GM18861 (cell line): Measurements from ENCODE around the gene DNAJB2.
A peak's percentile ranks its signal among the peaks of the same experiment; 100 is the strongest.
"Not testable (repeated sequence)": the region's sequence is repeated elsewhere in the genome, so short reads cannot be mapped to it uniquely, and the experiment has no call there.

Experiments used
- ATAC-seq: cut with Tn5 transposase; IDR thresholded peaks from one replicate; pipeline ENCODE4 v1.9.1; 2021; ENCODE audit not compliant: unreplicated experiment

DNAJB2 gene

DNA sequence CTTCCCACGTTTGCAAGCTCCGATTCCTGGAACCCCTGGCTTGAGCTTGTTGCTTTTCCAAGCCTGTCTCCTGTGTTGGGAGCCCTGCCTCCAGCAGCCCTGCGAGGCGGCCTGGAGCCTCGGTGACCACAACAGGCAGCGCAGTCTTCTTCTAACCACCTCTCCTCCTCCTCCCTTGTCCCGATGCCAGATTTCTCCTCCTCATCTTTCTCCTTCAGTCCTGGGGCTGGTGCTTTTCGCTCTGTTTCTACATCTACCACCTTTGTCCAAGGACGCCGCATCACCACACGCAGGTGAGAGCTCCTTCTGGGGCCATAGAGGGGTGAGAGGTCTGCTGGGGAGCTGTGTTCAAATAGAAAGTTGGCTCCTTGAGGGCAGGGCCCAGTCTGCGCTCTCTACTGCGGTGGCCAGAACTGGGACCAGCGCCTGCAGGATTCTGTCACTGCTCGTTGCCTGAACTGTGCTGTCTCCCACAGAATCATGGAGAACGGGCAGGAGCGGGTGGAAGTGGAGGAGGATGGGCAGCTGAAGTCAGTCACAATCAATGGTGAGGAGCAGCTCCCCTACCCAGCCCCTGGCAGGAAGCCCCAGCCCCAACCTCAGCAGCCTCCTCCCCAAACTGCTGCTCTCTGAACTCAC lies 3.9 kb downstream of the DNAJB2 start:
- no peak for ATAC-seq

DNA sequence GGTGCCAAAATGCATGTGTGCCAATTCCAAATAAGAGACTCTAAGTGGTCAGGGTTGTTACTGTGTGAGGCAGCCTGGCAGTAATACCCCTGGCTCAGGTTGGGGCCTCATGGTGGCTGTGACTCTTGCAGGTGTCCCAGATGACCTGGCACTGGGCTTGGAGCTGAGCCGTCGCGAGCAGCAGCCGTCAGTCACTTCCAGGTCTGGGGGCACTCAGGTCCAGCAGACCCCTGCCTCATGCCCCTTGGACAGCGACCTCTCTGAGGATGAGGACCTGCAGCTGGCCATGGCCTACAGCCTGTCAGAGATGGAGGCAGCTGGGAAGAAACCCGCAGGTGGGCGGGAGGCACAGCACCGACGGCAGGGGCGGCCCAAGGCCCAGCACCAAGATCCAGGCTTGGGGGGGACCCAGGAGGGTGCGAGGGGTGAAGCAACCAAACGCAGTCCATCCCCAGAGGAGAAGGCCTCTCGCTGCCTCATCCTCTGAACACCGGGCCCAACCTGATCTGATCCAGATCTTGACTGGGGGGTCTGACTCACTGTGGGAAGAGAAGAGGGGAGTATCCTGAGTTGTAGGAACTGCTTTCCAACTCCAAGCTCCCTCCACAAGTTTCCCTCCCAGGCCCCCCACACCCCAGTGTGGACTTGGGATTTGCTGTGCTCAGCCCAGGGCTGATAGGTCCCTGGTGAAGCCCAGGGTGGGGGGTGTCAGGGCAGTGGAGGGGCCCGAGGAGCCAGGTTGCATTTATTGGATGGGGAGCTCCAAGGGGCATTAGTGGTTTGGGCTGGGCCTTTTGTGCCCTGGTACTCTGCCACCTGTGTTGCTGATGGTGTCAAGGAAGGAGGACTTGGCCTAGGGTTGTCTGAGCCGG lies 5.6 kb downstream of the DNAJB2 start:
- ATAC-seq = no peak

DNA sequence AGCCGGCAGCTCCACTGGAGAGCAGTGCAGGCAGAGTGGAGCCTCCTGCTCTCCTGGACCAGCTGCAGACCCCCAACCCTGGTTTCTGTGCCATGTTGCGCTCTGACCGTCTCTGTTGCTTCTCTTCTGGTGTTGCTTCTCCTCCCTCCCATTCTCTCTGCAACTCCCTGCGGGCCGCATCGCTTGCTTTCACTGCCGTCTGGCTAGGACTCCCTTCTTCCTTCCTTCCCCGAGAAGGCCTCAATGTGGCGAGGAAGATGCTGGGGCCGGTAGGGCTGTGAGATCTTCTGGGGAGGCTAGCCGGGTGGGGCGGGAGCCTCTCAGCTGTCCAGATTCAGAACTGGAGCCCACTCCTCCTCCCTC lies 6.2 kb downstream of the DNAJB2 start:
- no peak for ATAC-seq

DNA sequence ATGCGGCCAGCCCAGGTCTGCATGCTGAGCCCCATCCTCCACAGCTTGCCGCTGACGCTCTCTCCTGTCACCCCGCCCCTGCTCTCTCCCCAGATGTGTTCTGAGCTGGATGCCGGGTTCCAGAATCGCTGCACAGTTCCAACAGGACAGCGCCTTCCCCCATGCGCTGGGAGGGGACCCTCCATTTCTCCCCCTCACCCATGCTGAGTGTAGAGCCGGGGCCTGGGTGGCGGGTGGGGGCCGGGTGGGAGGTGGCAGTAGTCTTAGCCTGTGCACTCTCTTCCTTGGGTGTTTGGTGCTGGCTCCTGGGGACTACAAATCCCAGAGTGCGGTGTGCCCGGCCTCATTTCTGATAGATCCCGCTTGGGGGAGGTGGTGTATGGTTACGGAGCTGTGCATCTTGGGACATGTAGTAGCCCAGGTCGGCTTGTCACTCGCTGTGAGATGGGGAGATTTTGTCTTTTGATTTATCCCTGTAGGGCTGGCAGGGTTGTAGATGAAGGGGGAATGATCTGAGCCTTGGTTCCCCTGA lies 6.8 kb downstream of the DNAJB2 start:
- no peak for ATAC-seq

DNA sequence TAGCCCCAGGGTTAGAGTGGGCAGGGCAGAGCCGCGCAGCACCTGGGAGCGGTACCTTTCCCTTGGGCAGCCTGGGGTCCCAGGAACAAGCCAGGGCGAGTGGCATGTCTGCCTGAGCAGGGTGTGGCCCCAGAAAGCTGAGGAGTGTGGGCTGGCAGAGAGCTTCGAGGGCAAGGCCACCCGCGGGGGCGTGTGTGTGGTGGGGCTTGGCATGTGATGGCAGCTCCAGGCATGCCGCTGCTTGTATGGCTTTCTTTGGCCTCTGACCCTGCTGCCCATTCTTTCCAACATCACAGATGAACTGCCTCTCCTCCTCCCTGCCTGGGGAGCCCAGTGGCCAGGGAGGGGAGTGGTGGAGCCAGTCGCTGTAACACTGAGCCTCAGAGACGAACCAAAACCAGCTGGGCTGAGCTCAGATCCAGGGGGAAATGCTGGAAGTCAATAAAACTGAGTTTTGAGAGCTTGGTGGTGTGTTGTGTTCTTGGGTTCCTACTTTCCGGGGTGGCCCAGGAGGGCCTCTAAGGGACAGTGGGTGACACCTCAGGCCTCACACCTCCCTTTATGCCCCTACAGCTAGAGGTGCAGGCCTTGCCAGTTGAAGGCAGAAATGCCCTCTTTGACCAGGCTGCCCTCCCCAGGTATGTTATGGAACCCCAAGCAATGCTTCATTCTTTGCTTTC lies 7.4 kb downstream of the DNAJB2 start:
- ATAC-seq = no peak

DNA sequence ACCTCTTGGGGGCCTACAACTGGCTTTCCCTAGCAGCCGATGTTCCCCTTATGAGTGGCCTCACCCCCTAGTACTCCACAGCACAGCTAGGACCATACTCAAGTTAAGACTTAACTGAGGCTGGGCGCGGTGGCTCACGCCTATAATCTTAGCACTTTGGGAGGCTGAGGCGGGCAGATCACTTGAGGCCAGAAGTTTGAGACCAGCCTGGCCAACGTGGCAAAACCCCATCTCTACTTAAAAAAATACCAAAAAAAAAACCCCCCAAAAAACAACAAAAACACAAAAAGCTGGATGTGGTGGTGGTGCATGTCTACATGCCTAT lies 7.9 kb downstream of the DNAJB2 start:
- not testable (repeated sequence) for ATAC-seq

DNA sequence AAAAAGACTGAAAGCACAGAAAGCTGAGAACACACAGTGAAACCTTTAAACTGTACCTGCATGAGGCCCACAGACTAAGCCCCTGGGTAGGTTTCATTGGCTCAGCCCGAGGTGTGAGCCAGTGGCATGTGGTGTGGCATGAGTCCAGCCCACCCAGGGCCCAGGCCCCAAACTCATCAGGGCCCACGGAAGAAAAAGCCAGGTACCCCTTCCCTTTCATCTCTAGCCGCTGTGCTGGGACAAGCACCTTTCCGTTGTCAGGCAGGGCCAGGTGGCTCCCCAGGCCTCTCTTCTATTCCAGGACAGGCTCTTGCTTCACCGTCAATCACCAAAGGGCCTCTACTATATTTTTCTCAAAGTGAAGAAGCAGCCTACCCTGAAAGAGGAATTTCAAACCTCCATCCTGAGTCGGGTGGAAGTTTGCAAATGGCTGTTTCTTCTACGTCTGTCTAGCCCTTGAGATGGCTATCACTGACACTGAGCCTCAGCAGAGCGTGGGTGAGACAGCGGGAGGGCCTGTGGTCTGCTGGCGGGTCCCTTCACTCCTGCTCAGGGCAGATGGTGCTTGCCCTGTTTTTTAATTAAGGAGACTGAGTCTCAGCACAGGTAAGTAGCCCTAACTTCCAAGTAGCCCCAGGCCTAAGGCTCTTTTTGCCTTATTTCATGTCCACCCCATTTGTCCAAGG lies 8.6 kb downstream of the DNAJB2 start:
- ATAC-seq = no peak

DNA sequence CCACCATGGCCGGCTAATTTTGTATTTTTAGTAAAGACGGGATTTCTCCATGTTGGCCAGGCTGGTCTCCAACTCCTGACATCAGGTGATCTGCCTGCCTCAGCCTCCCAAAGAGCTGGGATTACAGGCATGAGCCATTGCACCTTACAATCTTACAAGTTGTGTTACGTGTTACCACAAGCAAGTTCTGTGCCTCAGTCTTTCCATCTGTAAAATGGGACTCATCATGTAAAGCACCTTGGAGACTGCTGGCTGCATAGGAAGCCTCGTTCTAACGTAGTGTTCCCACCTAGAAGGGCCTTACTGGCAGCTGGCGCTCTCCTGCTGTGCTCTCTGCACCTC lies 10.0 kb downstream of the DNAJB2 start:
- ATAC-seq = no peak

DNA sequence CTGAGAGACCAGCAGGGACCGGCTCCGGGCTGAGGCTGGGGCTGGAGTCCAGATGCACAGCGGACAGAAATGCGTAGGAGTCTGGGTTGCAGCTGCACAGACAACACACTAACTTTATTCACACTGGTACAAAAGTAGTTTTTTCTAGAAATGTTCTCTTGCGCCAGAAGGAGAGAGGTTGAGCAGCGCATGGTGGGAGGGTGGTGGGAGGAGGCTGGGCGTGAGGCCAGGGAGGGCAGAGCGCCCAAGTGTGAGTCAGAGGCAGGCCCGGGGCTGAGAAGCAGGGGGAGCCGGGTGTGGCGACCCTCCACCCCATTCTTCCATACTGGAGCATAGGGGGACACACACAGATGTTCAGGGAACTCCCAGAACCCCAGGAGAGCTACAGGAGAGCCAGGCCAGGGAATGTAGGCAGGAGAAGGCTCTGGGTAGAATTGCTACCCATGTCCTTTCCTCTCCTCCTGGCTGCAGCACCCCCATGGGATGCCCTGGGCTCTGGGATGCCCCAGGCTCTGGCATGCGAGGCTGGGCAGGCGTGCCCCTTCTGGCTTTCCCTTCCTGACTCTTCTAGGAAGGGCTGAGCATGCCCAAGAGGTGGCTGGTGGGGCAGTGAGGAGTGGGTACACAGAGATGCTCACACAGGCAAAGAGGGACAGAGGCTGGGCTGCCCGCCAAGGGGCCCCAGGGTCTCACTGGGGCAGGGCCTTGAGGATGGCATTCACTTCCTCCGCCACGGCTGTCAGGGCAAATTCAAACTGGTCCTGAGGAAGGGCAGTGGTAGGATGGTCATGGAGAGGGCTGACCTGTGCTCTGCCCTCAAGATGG lies 10.6 kb downstream of the DNAJB2 start:
- ATAC-seq = no peak

DNA sequence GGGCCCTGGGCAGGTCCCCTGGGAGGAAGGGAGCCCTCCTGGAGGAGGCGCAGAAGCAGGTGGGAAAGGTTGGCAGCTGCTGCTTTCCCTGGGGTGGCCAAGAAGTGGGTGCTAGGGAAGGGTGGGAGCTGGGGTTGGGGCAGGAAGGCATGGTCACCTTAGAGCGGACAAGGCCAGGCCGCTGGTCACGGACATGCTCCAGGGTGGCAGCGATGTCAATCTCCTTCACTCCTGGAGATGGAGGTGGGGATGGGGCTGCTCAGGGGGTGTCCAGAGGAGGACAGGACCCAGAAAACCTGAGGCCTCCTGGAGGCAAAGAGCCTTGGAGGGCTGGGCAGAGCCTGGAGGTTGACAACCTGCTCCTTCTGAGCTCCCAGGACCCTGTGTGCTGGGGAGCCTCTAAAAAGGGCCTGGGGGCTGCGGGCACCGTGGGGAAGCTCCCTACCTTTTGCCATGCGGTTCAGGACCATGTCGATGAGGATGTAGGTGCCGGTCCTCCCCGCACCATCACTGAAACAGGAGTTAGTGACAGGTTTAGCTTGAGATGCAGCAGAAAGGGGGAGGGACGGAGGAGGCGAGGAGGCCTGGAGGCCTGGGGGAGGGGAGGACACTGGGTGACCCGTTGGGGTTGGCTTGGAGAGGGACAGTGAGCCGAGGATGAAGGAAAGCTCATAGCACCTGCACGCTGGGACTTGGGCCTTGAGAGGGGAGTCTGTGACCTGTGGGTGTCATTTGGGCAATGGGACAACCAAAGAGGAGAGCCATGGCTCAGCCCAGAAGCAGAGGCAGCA lies 11.4 kb downstream of the DNAJB2 start:
- ATAC-seq = no peak

DNA sequence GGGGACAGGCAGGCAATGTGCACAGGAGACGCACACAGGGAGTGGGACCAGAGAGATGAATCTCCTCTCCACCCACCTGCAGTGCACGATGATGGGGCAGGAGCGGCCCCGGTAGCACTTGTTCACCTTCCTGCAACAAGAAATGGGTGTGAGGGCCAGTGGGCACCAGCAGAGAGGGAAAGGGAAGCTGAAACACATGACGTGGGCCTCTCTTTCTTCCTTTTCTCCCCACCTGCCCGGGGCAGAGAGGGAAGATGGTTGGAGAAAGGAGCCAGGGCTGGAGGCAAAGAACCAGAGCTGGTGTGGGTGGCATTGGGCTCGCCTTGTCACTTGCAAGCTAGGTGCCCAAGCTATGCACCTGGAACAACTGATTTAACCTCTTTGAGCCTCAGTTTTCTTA lies 12.2 kb downstream of the DNAJB2 start:
- no peak for ATAC-seq

DNA sequence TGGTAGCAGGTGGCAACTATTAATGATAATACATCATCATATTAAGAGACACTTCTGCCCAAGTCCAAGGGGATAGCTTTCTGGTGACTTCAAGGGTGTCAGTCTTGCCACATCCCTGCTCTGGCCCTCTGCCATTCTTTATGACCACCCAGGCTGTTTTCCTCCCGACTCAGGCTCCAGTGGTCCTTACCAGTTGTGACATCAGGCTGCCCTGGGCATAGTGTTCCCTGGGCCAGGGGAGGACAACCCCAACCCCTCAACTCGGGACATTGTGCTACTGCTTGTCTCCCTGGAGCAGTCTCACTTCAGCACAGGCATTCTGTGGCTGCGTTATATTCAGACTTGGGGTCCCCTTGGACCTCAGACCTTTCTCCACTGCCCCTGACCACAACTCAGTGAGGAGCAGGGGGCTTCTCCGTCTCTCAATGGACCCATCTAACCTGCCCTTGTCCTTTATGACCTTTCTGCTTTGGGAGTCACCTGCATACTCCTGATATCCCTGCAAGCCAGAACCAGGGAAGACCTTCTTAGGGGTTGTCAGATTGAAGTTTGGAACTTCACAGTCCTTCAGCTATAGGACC lies 12.8 kb downstream of the DNAJB2 start:
- ATAC-seq = no peak

DNA sequence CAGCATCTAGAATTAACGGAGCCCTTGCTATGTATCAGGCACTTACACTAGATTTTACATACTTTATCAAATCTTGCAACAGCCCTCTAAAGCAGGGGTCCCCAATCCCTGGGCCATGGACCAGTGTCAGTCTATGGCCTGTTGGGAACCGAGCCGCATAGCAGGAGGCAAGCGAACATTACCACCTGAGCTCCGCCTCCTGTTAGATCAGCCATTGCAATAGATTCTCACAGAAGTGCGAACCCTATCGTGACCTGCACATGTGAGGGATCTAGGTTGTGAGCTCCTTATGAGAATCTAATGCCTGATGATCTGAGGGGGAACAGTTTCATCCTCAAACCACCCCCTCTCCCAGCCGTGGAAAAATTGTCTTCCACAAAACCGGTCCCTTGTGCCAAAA lies 13.4 kb downstream of the DNAJB2 start:
- ATAC-seq = no peak

DNA sequence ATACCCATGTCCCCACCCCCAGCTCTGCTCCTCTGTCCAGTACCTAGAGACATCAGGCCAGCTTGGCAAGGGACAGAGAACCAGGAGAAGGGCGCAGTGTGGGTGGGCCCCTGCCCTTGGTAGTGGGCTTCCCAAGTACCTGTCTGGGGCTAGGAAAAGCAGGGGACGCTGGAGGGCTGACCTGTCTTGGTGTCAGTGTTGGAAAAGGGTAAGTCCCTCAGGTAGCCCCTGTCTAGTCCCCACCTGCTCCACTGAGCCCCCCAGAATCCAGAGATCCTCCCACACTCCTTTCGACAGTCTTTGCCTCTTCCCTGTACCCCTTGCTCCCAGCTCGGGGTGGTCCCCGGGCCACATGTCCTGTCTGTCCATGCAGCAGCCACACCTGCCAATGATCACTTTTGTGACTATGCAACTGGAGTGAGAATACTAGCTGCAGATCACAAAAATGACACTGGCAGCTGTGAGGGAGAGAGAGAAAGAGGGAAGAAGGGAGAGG lies 14.6 kb downstream of the DNAJB2 start:
- ATAC-seq = no peak

DNA sequence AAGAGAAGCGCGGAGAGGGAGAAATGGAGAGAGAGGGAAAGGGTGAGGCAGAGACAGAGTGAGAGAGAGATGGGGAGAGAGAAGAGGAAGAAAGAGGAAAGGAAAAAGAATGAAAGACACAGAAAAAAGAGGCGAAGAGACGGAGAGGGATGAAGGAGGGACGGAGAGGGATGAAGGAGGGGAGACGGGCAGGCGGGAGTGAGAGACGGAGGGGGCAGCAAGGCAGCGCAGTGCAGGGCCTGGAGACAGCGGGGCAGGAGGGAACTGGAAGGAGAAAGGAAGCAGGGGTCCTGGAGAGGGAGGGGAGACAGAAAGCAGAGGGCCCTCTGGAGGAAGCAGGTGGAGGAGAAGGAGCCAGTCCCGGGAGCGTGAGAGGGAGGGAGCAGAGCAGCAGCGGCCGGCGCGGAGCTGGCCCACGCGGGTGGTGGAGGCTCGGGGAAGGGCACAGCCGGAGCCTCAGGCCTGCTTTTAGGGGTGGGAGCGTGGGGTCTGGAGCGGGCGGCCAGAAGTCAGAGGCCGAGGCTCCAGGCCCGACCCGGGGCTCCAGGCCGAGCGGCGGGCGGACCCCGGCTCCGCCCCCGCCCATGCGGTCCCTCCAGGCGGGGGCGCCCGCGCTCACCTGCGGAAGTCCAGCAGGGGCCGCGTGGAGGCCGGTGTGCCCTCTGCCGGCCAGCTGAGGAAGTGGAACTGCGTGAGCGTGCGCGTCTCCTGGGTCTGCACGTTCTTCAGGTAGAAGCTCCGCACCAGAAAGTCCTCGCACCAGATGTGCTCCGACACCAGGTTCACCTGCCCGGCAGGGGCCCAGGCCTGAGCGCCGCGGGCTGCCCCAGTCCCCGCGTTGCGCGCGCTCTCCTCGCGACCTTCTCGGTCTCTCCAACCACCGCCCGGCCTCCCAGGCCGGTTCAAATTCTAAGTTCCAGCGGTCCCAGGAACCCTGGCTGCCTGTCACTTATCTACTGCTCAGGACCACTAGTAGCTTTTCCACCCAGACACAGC lies 15.5 kb downstream of the DNAJB2 start:
- peak; percentile 87 for ATAC-seq

DNA sequence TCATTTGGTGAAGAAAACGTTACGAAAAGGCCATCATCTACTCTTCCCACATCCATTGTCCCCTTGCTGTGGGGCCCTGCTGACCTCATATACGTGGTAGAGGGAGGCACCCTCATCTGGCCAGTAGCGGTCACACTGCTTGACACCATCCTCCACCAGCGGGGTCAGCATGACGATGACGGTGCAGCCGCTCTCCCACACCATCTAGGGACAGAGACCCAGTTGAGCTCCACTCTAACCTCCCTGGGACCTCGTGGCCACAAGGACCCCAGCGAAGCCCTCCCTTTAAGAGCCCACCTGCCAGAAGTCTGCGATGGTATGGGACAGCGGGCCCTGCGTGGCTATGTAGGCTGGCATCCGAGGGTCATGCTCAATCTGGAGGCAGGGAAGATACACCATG lies 17.0 kb downstream of the DNAJB2 start:
- ATAC-seq = no peak

DNA sequence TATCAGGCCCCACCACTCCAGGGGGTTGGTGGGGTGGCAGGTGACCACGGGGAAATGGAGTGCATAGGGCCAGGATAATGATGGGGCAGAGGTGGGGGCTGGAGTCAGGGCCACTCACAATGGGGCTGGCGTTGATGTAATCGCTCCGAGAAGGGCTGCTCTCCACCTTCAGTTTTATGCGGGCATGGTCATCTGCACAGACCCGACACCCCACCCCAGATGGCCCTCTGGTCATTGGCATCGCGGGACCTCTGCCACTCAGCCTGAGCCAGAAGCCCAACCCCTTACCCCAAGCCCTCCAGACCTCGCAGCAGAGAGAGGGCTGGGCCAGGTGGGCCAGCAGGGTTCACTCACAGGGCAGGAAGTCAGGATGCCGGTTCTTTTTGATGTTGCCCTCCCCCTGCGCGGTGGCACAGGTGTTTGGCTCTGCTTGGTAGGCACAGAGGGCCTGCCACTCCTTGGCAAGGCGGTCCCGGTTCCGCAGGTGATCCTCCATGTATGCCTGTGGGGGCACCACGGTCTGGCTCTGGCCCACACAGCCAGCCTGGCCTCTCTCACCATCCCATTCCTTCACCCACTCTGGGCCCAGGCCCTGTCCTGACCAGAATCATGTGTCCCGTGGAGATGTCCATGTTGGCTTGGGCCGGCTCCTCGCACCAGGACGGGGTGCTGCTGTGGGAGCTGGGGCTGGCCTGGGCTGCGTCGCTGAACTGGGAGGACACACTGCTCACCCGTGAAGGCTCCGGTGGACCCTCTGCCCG lies 17.6 kb downstream of the DNAJB2 start:
- ATAC-seq = no peak
